HuH-7 (cell line): Measurements from ENCODE around the gene COQ6.
"Not testable (repeated sequence)": the region's sequence is repeated elsewhere in the genome, so short reads cannot be mapped to it uniquely, and the experiment has no call there.

Experiments
- DNase-seq: peaks from one replicate; pipeline ENCODE4 v3.0.0; 2011; ENCODE audit warnings: low spot score

The COQ6 gene

GRCh38 chr14:73988065-73988464, 38.0 kb downstream of the COQ6 start:
- no peak for DNase-seq

DNA sequence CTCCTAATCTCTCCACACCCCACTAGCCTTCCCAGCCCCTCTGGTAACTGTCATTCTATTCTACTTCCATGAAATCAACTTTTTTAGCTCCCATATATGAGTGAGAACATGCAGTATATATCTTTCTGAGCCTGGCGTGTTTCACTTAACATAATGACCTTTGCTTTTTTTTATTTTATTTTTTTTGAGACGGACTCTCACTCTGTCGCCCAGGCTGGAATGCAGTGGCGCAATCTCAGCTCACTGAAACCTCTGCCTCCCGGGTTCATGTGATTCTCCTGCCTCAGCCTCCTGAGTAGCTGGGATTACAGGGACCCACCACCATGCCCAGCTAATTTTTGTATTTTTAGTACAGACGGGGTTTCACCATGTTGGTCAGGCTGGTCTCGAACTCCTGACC, 38.6 kb downstream of the COQ6 start:
- DNase-seq = not testable (repeated sequence)

- no peak for DNase-seq
Observed at GRCh38 chr14:73991092-73991491, 41.0 kb downstream of the COQ6 start.

DNA sequence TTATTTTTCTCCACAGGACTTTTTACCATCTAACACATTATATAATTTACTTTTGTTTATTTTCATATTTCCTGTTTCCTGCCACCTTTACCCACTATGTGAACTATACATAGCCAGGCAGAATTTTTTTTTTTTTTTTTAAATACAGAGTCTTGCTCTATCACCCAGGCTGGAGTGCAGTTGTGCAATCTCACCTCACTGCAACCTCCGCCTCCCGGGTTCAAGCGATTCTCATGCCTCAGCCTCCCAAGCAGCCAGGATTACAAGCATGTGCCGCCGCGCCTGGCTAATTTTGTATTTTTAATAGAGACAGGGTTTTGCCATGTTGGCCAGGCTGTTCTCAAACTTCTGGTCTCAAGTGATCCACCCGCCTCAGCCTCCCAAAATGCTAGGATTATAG, 44.8 kb downstream of the COQ6 start:
- not testable (repeated sequence) for DNase-seq

DNA sequence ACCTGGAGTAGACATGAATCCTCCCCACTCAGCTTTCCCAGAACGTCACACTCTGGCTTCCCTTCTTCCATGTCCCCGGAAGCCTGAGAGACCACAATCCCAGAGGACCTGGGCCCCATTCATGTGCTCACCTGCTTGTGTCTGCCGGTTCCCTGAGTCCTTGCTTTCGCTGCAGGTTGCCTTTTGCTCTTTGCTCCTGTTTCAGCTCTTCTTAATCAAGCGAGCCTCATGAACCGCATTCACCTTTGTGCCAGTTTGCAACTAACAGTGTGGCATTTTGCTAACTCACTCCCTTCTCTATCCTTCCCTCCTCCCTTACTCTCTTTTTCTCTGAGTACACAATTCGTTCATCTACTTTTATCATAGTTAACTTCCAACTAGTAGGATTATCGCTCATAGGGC, 45.9 kb downstream of the COQ6 start:
- no peak for DNase-seq

DNA sequence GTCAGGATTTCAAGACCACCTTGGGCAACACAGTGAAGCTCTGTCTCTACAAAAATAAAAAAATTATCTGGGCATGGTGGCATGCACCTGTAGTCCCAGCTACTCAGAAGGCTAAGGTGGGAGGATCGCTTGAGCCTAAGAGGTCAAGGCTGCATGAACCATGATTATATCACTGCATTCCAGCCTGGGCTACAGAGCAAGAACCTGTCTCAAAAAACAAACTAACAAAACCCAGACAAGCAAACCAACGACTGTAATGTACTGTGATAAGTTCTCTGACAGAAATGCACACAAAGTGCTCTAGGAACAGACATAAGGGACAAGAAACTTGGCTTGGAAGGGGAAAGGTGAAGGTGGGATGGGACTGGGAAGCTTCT, 46.6 kb downstream of the COQ6 start:
- no peak for DNase-seq

DNA sequence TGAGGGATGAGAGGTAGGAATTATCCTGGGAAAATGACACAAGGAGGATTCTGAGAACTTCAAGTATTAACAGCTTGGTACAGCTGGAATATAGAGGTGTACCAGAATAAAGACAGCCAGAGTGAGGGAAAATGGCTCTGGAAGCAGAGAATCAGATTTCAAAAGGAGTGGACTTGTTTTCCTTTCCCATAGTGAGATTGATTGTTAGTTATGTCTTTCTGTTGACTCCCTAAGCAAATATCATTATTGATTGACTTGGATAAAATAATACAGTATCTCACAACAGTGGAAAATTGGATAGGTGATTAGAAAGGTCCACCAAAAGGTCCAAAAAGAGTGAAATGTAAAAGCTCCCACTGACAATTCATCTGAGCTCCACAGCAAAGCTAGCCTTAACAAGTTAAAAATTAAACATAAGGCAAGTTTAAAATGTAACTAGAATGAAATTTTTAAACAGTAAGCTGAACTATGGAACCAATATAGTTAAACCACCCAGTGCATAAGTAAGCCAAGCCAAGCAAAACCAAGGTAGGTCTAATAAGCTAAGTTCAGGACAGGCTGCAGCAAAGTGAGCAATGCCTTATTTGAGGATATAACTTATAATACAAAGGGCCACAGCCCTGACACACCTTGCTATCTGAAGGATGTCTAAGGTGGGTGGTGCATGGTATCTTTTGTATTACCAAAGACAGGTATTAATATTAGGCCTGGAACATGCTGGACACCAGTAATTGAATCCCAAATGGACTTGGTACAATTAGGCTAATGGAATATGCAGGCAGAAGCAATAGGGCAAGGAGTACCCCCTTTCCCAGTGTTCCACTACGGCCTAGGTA, 47.2 kb downstream of the COQ6 start:
- DNase-seq = no peak

DNA sequence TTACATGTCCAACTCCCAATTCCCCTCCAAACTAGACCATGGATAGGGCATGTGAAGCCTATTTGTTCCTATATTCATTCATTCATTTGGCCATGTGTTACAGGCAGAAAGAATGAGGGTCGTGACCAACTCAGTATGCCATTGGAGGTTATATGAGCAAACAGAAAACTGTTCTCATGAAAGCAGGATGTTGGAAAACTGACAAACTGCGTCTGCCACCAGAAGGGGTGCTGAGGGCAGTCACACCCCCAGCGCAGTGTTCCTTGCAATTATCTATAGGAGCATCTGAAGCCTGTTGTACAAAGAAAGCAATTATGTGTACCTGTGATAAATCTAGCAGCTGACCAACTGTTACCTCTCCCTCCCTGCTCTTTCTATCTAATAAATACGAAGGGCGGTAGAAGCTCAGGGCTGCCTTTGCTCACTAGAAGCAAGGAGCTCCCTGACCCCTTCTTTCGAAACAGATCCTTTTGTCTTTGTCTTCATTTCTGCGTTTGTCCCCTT, 47.9 kb downstream of the COQ6 start:
- no peak for DNase-seq

DNA sequence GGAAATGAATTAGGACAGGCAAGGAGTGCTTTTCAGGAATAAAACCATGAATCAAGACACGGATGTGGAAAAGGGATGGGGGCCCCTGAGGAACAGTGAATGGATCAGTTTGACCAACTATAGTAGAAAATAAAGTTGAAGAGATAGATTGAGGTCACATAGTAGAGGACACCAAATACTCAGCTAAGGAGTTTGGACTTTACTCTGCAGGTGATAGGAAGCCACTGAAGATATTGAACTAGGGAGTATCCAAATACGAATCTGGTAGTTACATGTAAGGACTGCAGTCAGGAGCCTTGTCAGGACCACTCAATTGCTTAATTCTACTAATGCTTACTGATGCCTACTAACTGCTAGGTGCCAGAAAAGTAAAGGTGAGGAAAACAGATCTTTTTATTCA, 48.6 kb downstream of the COQ6 start:
- no peak for DNase-seq

- not testable (repeated sequence) for DNase-seq
Observed at GRCh38 chr14:74005664-74006063, 55.6 kb downstream of the COQ6 start.

DNA sequence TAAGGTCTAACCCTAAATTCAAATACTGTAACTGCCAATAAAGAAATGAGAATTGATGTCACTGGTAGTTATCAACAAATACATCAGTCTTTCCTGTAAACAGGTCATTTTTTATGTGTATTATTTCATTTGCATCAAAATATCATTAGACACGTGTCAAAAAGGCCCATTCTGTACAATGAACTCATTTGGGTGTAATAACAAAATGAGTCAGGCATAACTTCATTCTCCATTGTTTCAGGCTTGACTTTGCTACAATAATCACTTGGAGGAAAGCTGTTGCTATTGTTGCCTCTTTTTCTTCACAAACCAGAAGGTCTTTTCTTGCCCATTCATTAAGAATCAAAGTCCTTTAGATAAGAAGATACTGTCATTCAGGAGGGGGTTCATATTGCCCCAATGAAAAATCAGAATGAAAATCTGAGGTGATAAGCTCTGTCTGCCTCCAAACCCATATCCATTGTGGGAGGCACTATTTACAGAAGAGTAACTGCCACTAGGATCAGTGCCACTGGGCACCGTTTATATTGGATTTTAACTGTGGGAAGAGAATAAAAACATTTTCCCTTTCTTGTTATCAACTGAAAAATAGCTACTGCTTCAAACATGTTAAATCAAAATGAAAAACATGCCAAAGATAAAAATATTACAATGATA, 58.9 kb downstream of the COQ6 start:
- no peak for DNase-seq
